ENCODE measurements around the gene RNF157.
"Not testable (repeated sequence)": the region's sequence is repeated elsewhere in the genome, so short reads cannot be mapped to it uniquely, and the experiment has no call there.

RNF157 gene

GRCh38 chr17:76226749-76227148 is 13.5 kb downstream of the RNF157 start:
- Mint-ChIP-seq H3K36me3 (peaks cover 22% of the 10 kb centered on the region), H3K4me1 (peaks cover 48% of the 10 kb centered on the region)
- H3K27me3 Mint-ChIP-seq, H3K4me3 Mint-ChIP-seq, H3K27ac Mint-ChIP-seq, H3K9me3 Mint-ChIP-seq: not testable (repeated sequence)

- peaks cover 20% of the 10 kb centered on the region for H3K36me3 Mint-ChIP-seq
- peaks cover 52% of the 10 kb centered on the region for H3K4me1 Mint-ChIP-seq
- peak overlapping the region; percentile 55 for H3K27ac Mint-ChIP-seq
- H3K4me3 Mint-ChIP-seq, H3K9me3 Mint-ChIP-seq, H3K27me3 Mint-ChIP-seq: not testable (repeated sequence)
These were observed 14.8 kb downstream of the RNF157 start for GRCh38 chr17:76225373-76226086.

GRCh38 chr17:76223802-76224201 is 16.5 kb downstream of the RNF157 start:
- Mint-ChIP-seq H3K36me3 (peaks cover 14% of the 10 kb centered on the region), H3K4me3 (no peak overlapping the region), H3K27ac (no peak overlapping the region), H3K4me1 (peaks cover 45% of the 10 kb centered on the region), H3K9me3 (no peaks in the 10 kb centered on the region), H3K27me3 (no peaks in the 10 kb centered on the region)

- H3K4me3 Mint-ChIP-seq: peak overlapping the region; percentile 11
- H3K4me1 Mint-ChIP-seq: peaks cover 56% of the 10 kb centered on the region
- peaks cover 8% of the 10 kb centered on the region for H3K36me3 Mint-ChIP-seq
- peak overlapping the region; percentile 51 for H3K27ac Mint-ChIP-seq
- no peaks in the 10 kb centered on the region for H3K27me3 Mint-ChIP-seq
- H3K9me3 Mint-ChIP-seq: no peaks in the 10 kb centered on the region
These were observed 20.5 kb downstream of the RNF157 start for GRCh38 chr17:76219670-76220383.

GRCh38 chr17:76217081-76217480 is 23.2 kb downstream of the RNF157 start:
- Mint-ChIP-seq H3K27me3 (no peaks in the 10 kb centered on the region), H3K4me1 (peaks cover 59% of the 10 kb centered on the region), H3K36me3 (peaks cover 10% of the 10 kb centered on the region), H3K9me3 (no peaks in the 10 kb centered on the region), H3K4me3 (no peak overlapping the region), H3K27ac (no peak overlapping the region)

- H3K27me3 Mint-ChIP-seq: no peaks in the 10 kb centered on the region
- no peaks in the 10 kb centered on the region for H3K9me3 Mint-ChIP-seq
- H3K27ac Mint-ChIP-seq: no peak overlapping the region
- H3K4me3 Mint-ChIP-seq: no peak overlapping the region
- peaks cover 50% of the 10 kb centered on the region for H3K4me1 Mint-ChIP-seq
- H3K36me3 Mint-ChIP-seq: peaks cover 21% of the 10 kb centered on the region
These were observed 26.8 kb downstream of the RNF157 start for GRCh38 chr17:76213491-76213890.

- Mint-ChIP-seq H3K36me3 (peaks cover 25% of the 10 kb centered on the region), H3K9me3 (no peaks in the 10 kb centered on the region), H3K4me3 (no peak overlapping the region), H3K27ac (peak overlapping the region; percentile 57), H3K27me3 (no peaks in the 10 kb centered on the region), H3K4me1 (peaks cover 47% of the 10 kb centered on the region)
These were observed 32.2 kb downstream of the RNF157 start for GRCh38 chr17:76208120-76208519.

- Mint-ChIP-seq H3K27ac (peak overlapping the region; percentile 35), H3K36me3 (peaks cover 25% of the 10 kb centered on the region), H3K4me1 (peaks cover 49% of the 10 kb centered on the region)
These were observed 32.8 kb downstream of the RNF157 start for GRCh38 chr17:76207275-76208059.

GRCh38 chr17:76205542-76206144 is 34.6 kb downstream of the RNF157 start:
- H3K27me3 Mint-ChIP-seq, H3K4me3 Mint-ChIP-seq, H3K9me3 Mint-ChIP-seq, H3K27ac Mint-ChIP-seq: not testable (repeated sequence)
- Mint-ChIP-seq H3K36me3 (peaks cover 15% of the 10 kb centered on the region), H3K4me1 (peaks cover 53% of the 10 kb centered on the region)

More at GRCh38 chr17:76207275-76208059, 32.8 kb downstream of the RNF157 start:
- no peak overlapping the region for H3K4me3 Mint-ChIP-seq
- no peaks in the 10 kb centered on the region for H3K9me3 Mint-ChIP-seq
- H3K27me3 Mint-ChIP-seq: no peaks in the 10 kb centered on the region

- H3K9me3 Mint-ChIP-seq: no peaks in the 10 kb centered on the region
- H3K36me3 Mint-ChIP-seq: peaks cover 13% of the 10 kb centered on the region
- H3K27me3 Mint-ChIP-seq: no peaks in the 10 kb centered on the region
- peak overlapping the region; percentile 66 for H3K27ac Mint-ChIP-seq
- H3K4me3 Mint-ChIP-seq: no peak overlapping the region
- H3K4me1 Mint-ChIP-seq: peaks cover 65% of the 10 kb centered on the region
These were observed 36.0 kb downstream of the RNF157 start for GRCh38 chr17:76204277-76204676.

- Mint-ChIP-seq H3K4me3 (peak overlapping the region; percentile 42), H3K27ac (peak overlapping the region; percentile 98)
These were observed 39.9 kb downstream of the RNF157 start for GRCh38 chr17:76200354-76200753.

GRCh38 chr17:76199469-76199868 is 40.8 kb downstream of the RNF157 start:
- Mint-ChIP-seq H3K27me3 (no peaks in the 10 kb centered on the region), H3K27ac (peak overlapping the region; percentile 98), H3K36me3 (peaks cover 18% of the 10 kb centered on the region), H3K4me1 (peaks cover 85% of the 10 kb centered on the region), H3K9me3 (no peaks in the 10 kb centered on the region), H3K4me3 (peak overlapping the region; percentile 72)

More at GRCh38 chr17:76200354-76200753, 39.9 kb downstream of the RNF157 start:
- Mint-ChIP-seq H3K27me3 (no peaks in the 10 kb centered on the region), H3K4me1 (peaks cover 78% of the 10 kb centered on the region), H3K36me3 (peaks cover 13% of the 10 kb centered on the region), H3K9me3 (no peaks in the 10 kb centered on the region)

GRCh38 chr17:76198702-76199101 is 41.6 kb downstream of the RNF157 start:
- Mint-ChIP-seq H3K4me1 (peaks cover 86% of the 10 kb centered on the region), H3K36me3 (peaks cover 14% of the 10 kb centered on the region)

GRCh38 chr17:76197911-76198310 is 42.4 kb downstream of the RNF157 start:
- H3K27ac Mint-ChIP-seq: peak overlapping the region; percentile 43
- peaks cover 14% of the 10 kb centered on the region for H3K36me3 Mint-ChIP-seq
- peaks cover 94% of the 10 kb centered on the region for H3K4me1 Mint-ChIP-seq
- peak overlapping the region; percentile 72 for H3K4me3 Mint-ChIP-seq
- H3K27me3 Mint-ChIP-seq: no peaks in the 10 kb centered on the region
- H3K9me3 Mint-ChIP-seq: no peaks in the 10 kb centered on the region

More at GRCh38 chr17:76198702-76199101, 41.6 kb downstream of the RNF157 start:
- peak overlapping the region; percentile 72 for H3K4me3 Mint-ChIP-seq
- H3K27ac Mint-ChIP-seq: peak overlapping the region; percentile 98
- H3K9me3 Mint-ChIP-seq: no peaks in the 10 kb centered on the region
- H3K27me3 Mint-ChIP-seq: no peaks in the 10 kb centered on the region

GRCh38 chr17:76196675-76197074 is 43.6 kb downstream of the RNF157 start:
- Mint-ChIP-seq H3K4me3 (no peak overlapping the region), H3K27ac (peak overlapping the region; percentile 76), H3K9me3 (no peaks in the 10 kb centered on the region), H3K27me3 (no peaks in the 10 kb centered on the region), H3K36me3 (peaks cover 14% of the 10 kb centered on the region), H3K4me1 (peaks cover 93% of the 10 kb centered on the region)
